NB4 (cell line): ENCODE measurements around the gene CLK2.

Experiments
- MYC ChIP-seq: IDR thresholded peaks from 2 replicates; pipeline ENCODE4 v1.6.1; 2011; ENCODE audit warnings: low read depth, low read length
- POLR2A ChIP-seq: IDR thresholded peaks from 2 replicates; pipeline ENCODE4 v1.6.1; 2011; ENCODE audit warnings: mild to moderate bottlenecking; ENCODE audit not compliant: insufficient read length; ENCODE audit errors: extremely low read depth
- TF ChIP-seq, protein P1 (sequence below): IDR thresholded peaks from one replicate; pipeline ENCODE4 v1.5.1; 2012; ENCODE audit warnings: low read depth, low read length

- no peak for TF ChIP-seq POLR2A
- TF ChIP-seq, protein P1, sequence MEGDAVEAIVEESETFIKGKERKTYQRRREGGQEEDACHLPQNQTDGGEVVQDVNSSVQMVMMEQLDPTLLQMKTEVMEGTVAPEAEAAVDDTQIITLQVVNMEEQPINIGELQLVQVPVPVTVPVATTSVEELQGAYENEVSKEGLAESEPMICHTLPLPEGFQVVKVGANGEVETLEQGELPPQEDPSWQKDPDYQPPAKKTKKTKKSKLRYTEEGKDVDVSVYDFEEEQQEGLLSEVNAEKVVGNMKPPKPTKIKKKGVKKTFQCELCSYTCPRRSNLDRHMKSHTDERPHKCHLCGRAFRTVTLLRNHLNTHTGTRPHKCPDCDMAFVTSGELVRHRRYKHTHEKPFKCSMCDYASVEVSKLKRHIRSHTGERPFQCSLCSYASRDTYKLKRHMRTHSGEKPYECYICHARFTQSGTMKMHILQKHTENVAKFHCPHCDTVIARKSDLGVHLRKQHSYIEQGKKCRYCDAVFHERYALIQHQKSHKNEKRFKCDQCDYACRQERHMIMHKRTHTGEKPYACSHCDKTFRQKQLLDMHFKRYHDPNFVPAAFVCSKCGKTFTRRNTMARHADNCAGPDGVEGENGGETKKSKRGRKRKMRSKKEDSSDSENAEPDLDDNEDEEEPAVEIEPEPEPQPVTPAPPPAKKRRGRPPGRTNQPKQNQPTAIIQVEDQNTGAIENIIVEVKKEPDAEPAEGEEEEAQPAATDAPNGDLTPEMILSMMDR = peak; percentile 21
- no peak for TF ChIP-seq MYC
These were observed 4.8 kb upstream of the CLK2 start for GRCh38 chr1:155277902-155278688.
